ENCODE data around the gene MAP7D2. TPM values are rescaled to one million over a fixed set of nuclear protein-coding genes. Genes with fewer than 3 reads are reported as not detected.

The MAP7D2 gene
- total RNA-seq, 1 experiment from 2014 or later, result 1.9 TPM

GRCh38 chrX:20015945-20016615, 100.6 kb downstream of the MAP7D2 start:
- no peak overlapping the region for H3K18ac ChIP-seq (ENCODE audit: insufficient read length, low read depth, low read length)
- no peak overlapping the region for H2BK20ac ChIP-seq (ENCODE audit: low read depth, low read length, poor library complexity, severe bottlenecking)
- no peak for TF ChIP-seq CTCF (conservative IDR thresholded peaks at IDR 0.05)
- no peak overlapping the region for H3K9ac ChIP-seq (ENCODE audit: extremely low read depth, insufficient read length, low read length)
- no peak overlapping the region for H2BK120ac ChIP-seq (ENCODE audit: low read depth, low read length, poor library complexity, severe bottlenecking)
- no peak overlapping the region for H4K5ac ChIP-seq (ENCODE audit: insufficient read length, low read depth, low read length)
- H2BK5ac ChIP-seq (ENCODE audit: insufficient read length, low read length), result no peak overlapping the region
- H3K23ac ChIP-seq (ENCODE audit: insufficient read length, low read depth, low read length), result no peak overlapping the region
- H3K27ac ChIP-seq (ENCODE audit: insufficient read length, low read depth, low read length), result no peak overlapping the region
- DNase-seq, result no peak
- H3K14ac ChIP-seq (ENCODE audit: insufficient read depth, low read length), result no peak overlapping the region
- H3K79me1 ChIP-seq (ENCODE audit: insufficient read depth, low read depth, low read length, poor library complexity, severe bottlenecking), result no peaks in the 10 kb centered on the region
- H2AFZ ChIP-seq (ENCODE audit: low read length), result no peak overlapping the region
- no peaks in the 10 kb centered on the region for H3K4me1 Mint-ChIP-seq
- H3K4ac ChIP-seq (ENCODE audit: low read depth, low read length), result no peak overlapping the region
- no peaks in the 10 kb centered on the region for H3K79me2 ChIP-seq (ENCODE audit: insufficient read depth, low read length)
- H4K91ac ChIP-seq (ENCODE audit: insufficient read length, low read depth, low read length), result no peak overlapping the region
- H2AK5ac ChIP-seq (ENCODE audit: insufficient read length, low read length), result no peak overlapping the region
- peaks cover 55% of the 10 kb centered on the region for H3K9me3 ChIP-seq (ENCODE audit: control insufficient read depth, low read depth, low read length)
- peaks cover 7% of the 10 kb centered on the region; the same call in 1 of the 2 replicates for H3K27me3 Mint-ChIP-seq (ENCODE audit: low read depth)
- H3K4me3 Mint-ChIP-seq, result no peak overlapping the region
- no peaks in the 10 kb centered on the region for H3K27me3 ChIP-seq (ENCODE audit: insufficient read depth, low read length)
- peaks cover 74 to 81% of the 10 kb centered on the region in 2 experiments for H3K9me3 Mint-ChIP-seq
- H4K8ac ChIP-seq (replicated peaks; ENCODE audit: insufficient read length, low read depth, low read length), result no peak overlapping the region
- H3K23me2 ChIP-seq (ENCODE audit: insufficient read length, low read depth, low read length, poor library complexity, severe bottlenecking), result no peaks in the 10 kb centered on the region
- no CpG with 5 or more reads among the region's 9 CpGs for WGBS (ENCODE audit: extremely low coverage, insufficient read length, low lambda C conversion rate)
- no peak overlapping the region for H2BK15ac ChIP-seq (ENCODE audit: low read depth, low read length)
- no peak overlapping the region for H3K56ac ChIP-seq (ENCODE audit: insufficient read length, low read depth, low read length)
- H3K4me2 ChIP-seq (ENCODE audit: insufficient read depth, insufficient read length, low read length), result no peak overlapping the region
- H3K27ac Mint-ChIP-seq, result no peak overlapping the region
- no peak overlapping the region for H3T11ph ChIP-seq (ENCODE audit: low read length)
- peaks cover 0 to 9% (median 1%) of the 10 kb centered on the region in 3 experiments; a peak in 4 of 7 replicates for H3K36me3 Mint-ChIP-seq (ENCODE audit: insufficient read depth in 1 of 3, low read depth in 3 of 3)
- H4K20me1 ChIP-seq (ENCODE audit: control insufficient read depth, insufficient read depth, insufficient read length), result no peaks in the 10 kb centered on the region
- H2BK12ac ChIP-seq (ENCODE audit: insufficient read length, low read depth, low read length), result no peak overlapping the region
- H3K4me1 ChIP-seq (ENCODE audit: insufficient read depth, low read length), result no peaks in the 10 kb centered on the region
